ENCODE measurements around the gene GNRHR.
"Not testable (repeated sequence)": the region's sequence is repeated elsewhere in the genome, so short reads cannot be mapped to it uniquely, and the experiment has no call there.

The GNRHR gene

GRCh38 chr4:67746797-67747495 lies 7.2 kb downstream of the GNRHR start:
- no peaks in the 10 kb centered on the region for H3K36me3 Mint-ChIP-seq
- ATAC-seq (peak; percentile 44), DNase-seq (ENCODE audit: low spot score in 2 of 2) (no peak)
- H3K4me3 Mint-ChIP-seq: no peak overlapping the region
- H3K9me3 Mint-ChIP-seq: no peaks in the 10 kb centered on the region
- H3K27ac Mint-ChIP-seq: no peak overlapping the region
- H3K4me1 Mint-ChIP-seq: no peaks in the 10 kb centered on the region

DNA sequence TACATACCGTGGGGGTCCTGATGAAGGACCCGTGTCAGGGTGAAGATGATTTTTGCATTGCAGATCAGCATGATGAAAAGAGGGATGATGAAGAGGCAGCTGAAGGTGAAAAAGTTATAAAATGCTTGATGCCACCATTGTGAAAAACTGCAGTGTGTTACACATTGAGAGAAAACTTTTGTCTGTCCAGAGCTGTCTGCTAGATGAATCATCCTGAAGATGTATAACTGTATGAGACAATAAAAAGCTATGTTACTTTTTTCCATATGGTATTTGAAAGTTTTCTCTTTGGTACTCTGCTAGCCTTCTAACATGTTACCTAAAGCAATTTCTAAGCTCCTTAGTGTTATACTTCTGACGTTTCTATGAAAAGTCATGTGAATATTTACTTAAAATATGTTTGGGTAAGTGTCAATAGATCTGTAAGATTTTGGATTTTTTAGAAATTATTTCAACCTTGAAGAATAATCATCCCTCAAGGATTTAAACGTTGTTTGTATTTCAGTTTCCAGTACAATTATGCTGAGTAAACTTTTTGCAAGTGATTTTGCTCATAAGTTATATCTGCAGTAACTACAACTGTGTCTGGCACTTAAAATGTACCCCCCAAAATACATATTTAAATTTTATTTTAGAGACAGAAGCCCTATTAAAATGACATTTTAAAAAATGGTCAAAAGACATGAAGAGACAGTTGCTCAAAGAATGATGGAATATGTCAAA lies 9.5 kb downstream of the GNRHR start:
- DNase-seq (ENCODE audit: low spot score in 2 of 2) (no peak), ATAC-seq (no peak)
- Mint-ChIP-seq H3K9me3 (no peaks in the 10 kb centered on the region), H3K4me1 (no peaks in the 10 kb centered on the region), H3K4me3 (no peak overlapping the region), H3K36me3 (no peaks in the 10 kb centered on the region), H3K27ac (no peak overlapping the region)

DNA sequence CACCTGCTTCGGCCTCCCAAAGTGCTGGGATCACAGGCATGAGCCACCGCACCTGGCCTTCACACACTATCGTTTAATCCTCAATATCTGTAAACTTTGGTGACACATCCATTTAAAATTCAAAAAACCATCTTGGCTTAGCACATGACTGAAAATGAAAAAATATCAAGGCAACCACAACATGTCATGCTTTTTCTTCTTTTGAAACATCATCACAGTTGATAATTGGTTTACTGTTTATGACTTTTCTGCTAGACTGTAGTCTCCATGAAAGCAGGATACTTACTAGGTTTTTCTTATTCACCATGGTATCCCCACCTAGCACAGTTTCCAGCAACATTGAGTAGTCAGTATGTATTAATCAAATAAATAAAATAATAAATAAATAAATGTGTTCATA lies 11.0 kb downstream of the GNRHR start:
- no peaks in the 10 kb centered on the region for H3K36me3 Mint-ChIP-seq
- no peak overlapping the region for H3K27ac Mint-ChIP-seq
- H3K4me3 Mint-ChIP-seq: no peak overlapping the region
- H3K9me3 Mint-ChIP-seq: no peaks in the 10 kb centered on the region
- ATAC-seq (peak; percentile 66), DNase-seq (ENCODE audit: low spot score in 2 of 2) (no peak)
- H3K4me1 Mint-ChIP-seq: no peaks in the 10 kb centered on the region

DNA sequence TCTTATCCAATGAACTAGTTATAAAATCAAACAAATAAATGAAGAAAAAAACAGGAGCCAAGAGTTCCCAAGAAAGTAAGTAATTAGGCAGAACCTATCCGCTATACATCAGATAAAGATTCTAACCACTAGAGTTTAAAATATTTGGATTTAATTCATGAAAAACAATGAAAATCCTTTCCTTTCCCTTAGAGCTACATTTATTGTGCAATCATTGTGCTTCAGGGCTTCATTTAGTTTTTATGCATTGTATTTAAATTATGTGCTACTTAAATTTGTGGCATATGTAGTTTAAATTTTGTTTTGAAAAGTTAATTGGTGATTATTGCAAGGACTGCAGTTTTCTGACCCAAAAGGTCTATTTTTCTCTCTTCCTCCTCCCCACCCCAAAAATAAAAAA lies 17.9 kb downstream of the GNRHR start:
- Mint-ChIP-seq H3K9me3 (no peaks in the 10 kb centered on the region), H3K4me1 (no peaks in the 10 kb centered on the region), H3K27ac (no peak overlapping the region), H3K4me3 (no peak overlapping the region), H3K36me3 (no peaks in the 10 kb centered on the region)
- ATAC-seq (no peak), DNase-seq (ENCODE audit: low spot score in 2 of 2) (no peak)

DNA sequence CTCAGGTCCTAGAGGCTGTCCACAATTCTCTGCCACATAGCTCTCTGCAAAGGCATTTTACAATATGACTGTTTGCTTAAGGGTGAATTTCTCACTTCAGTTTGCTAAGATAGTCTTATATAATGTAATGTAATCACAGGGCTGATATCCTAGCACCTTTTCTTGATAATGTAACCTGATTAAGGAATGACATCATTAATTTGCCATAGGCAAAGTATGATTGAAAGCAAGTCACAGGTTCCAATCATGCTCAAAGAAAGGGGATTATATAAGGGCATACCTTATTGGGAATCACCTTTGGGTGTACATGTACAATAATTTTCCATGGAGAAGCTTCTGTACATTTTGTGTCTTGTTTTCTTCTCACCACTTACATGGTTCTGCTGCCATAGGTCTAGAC lies 18.9 kb downstream of the GNRHR start:
- no peak for ATAC-seq
- Mint-ChIP-seq H3K4me3 (no peak overlapping the region), H3K27ac (no peak overlapping the region), H3K4me1 (no peaks in the 10 kb centered on the region), H3K9me3 (no peaks in the 10 kb centered on the region), H3K36me3 (no peaks in the 10 kb centered on the region)
- no peak for DNase-seq (ENCODE audit: low spot score in 2 of 2)

DNA sequence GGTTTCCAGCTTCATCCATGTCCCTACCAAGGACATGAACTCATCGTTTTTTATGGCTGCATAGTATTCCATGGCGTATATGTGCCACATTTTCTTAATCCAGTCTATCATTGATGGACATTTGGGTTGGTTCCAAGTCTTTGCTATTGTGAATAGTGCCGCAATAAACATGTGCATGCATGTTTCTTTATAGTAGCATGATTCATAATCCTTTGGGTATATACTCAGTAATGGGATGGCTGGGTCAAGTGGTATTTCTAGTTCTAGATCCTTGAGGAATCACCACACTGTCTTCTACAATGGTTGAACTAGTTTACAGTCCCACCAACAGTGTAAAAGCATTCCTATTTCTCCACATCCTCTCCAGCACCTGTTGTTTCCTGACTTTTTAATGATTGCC lies 23.7 kb downstream of the GNRHR start:
- DNase-seq (ENCODE audit: low spot score in 2 of 2); H3K9me3 Mint-ChIP-seq; H3K4me3 Mint-ChIP-seq; ATAC-seq; H3K36me3 Mint-ChIP-seq; H3K27ac Mint-ChIP-seq: not testable (repeated sequence)
- H3K4me1 Mint-ChIP-seq: peaks cover 11% of the 10 kb centered on the region

DNA sequence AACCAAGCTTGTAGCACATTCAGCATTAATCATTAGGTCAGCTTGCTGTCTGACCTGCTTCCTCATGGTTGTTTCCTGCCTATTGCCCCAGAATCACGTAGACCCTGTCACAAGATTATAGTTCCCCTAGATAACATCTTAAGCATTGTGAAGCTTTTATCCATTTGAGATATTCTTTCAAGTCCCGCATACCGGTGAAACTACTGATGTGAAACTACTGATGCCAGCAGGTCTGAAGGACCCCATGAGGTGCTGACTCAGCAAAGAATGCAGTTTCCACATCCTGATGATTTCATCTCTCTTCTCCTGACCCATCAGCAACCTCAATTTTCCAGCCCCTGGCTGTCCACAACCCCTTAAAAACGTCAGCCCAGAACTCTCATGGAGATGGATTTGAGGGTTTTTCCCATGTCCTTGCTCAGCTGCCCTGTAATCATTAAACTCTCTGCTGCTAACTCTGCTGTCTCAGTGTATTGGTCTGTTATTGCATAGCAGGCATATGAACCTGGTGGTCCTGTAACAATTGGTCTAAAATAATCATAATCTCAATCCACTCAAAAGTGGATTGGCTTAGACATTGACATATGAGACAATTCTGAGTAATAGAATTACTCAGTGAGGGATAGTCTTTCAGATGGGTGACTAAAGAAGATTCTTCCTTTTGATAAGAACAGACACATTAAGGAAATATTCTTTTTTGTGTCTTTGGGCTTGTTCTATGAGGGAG lies 26.9 kb downstream of the GNRHR start:
- peak overlapping the region; percentile 43 for H3K4me3 Mint-ChIP-seq
- H3K36me3 Mint-ChIP-seq: peaks cover 7% of the 10 kb centered on the region
- ATAC-seq (peak; percentile 93), DNase-seq (ENCODE audit: low spot score in 2 of 2) (no peak)
- peaks cover 3% of the 10 kb centered on the region for H3K9me3 Mint-ChIP-seq
- H3K4me1 Mint-ChIP-seq: peaks cover 11% of the 10 kb centered on the region
- H3K27ac Mint-ChIP-seq: no peak overlapping the region

- H3K27ac Mint-ChIP-seq: no peak overlapping the region
These were observed 28.2 kb downstream of the GNRHR start for GRCh38 chr4:67725981-67726380.

GRCh38 chr4:67725132-67725531 lies 29.1 kb downstream of the GNRHR start:
- H3K36me3 Mint-ChIP-seq: peaks cover 7% of the 10 kb centered on the region

More at GRCh38 chr4:67725981-67726380, 28.2 kb downstream of the GNRHR start:
- H3K9me3 Mint-ChIP-seq: peaks cover 3% of the 10 kb centered on the region
- H3K36me3 Mint-ChIP-seq: peaks cover 7% of the 10 kb centered on the region
- peaks cover 11% of the 10 kb centered on the region for H3K4me1 Mint-ChIP-seq
- DNase-seq (ENCODE audit: low spot score in 2 of 2) (no peak), ATAC-seq (no peak)
- no peak overlapping the region for H3K4me3 Mint-ChIP-seq

GRCh38 chr4:67723949-67724348 lies 30.2 kb downstream of the GNRHR start:
- Mint-ChIP-seq H3K9me3 (peaks cover 3% of the 10 kb centered on the region), H3K27ac (no peak overlapping the region), H3K4me1 (peaks cover 11% of the 10 kb centered on the region), H3K4me3 (no peak overlapping the region), H3K36me3 (peaks cover 7% of the 10 kb centered on the region)
- ATAC-seq: peak; percentile 20
- no peak for DNase-seq (ENCODE audit: low spot score in 2 of 2)

More at GRCh38 chr4:67725132-67725531, 29.1 kb downstream of the GNRHR start:
- Mint-ChIP-seq H3K4me1 (peaks cover 11% of the 10 kb centered on the region), H3K27ac (no peak overlapping the region), H3K4me3 (no peak overlapping the region), H3K9me3 (peaks cover 3% of the 10 kb centered on the region)
- DNase-seq (ENCODE audit: low spot score in 2 of 2) (no peak), ATAC-seq (no peak)

- no peak overlapping the region for H3K4me3 Mint-ChIP-seq
- no peak for ATAC-seq
These were observed 30.8 kb downstream of the GNRHR start for GRCh38 chr4:67723341-67723740.

GRCh38 chr4:67721770-67722597 lies 32.2 kb downstream of the GNRHR start:
- DNase-seq (ENCODE audit: low spot score in 2 of 2) (no peak), ATAC-seq (no peak)
- no peaks in the 10 kb centered on the region for H3K9me3 Mint-ChIP-seq
- H3K36me3 Mint-ChIP-seq: no peaks in the 10 kb centered on the region
- H3K27ac Mint-ChIP-seq: no peak overlapping the region
- peaks cover 6% of the 10 kb centered on the region for H3K4me1 Mint-ChIP-seq
- H3K4me3 Mint-ChIP-seq: no peak overlapping the region

More at GRCh38 chr4:67723341-67723740, 30.8 kb downstream of the GNRHR start:
- H3K4me1 Mint-ChIP-seq: peaks cover 11% of the 10 kb centered on the region
- H3K36me3 Mint-ChIP-seq: peaks cover 1% of the 10 kb centered on the region
- no peak overlapping the region for H3K27ac Mint-ChIP-seq
- no peak for DNase-seq (ENCODE audit: low spot score in 2 of 2)
- peaks cover 3% of the 10 kb centered on the region for H3K9me3 Mint-ChIP-seq

DNA sequence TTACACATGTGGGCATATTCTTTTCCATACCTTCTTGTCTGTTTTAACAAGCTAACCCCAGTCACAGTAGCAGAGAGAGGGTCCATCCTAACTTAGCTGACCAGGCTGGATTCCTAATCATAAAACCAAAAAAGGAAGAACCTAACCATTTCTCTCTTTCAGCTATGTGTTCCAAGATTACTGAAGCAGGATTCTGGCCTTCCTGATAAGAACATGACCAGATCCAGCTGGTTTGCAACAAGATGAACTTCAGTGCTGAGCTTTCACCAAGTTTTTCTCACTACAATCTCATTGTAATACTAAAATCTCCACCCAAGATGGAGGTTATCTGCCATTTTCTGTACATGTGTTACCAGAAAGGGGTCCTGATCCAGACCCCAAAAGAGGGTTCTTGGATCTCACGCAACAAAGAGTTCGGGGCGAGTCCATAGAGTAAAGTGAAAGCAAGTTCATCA lies 32.8 kb downstream of the GNRHR start:
- peaks cover 4% of the 10 kb centered on the region for H3K4me1 Mint-ChIP-seq
- H3K4me3 Mint-ChIP-seq: no peak overlapping the region
- no peak overlapping the region for H3K27ac Mint-ChIP-seq
- H3K9me3 Mint-ChIP-seq: no peaks in the 10 kb centered on the region
- no peak for DNase-seq (ENCODE audit: low spot score in 2 of 2)
- ATAC-seq: no peak
- no peaks in the 10 kb centered on the region for H3K36me3 Mint-ChIP-seq

- H3K36me3 Mint-ChIP-seq: no peaks in the 10 kb centered on the region
- no peak overlapping the region for H3K27ac Mint-ChIP-seq
- ATAC-seq: no peak
- peaks cover 4% of the 10 kb centered on the region for H3K4me1 Mint-ChIP-seq
- DNase-seq (ENCODE audit: low spot score in 2 of 2): no peak
- H3K4me3 Mint-ChIP-seq: no peak overlapping the region
- H3K9me3 Mint-ChIP-seq: no peaks in the 10 kb centered on the region
These were observed 34.1 kb downstream of the GNRHR start for GRCh38 chr4:67719953-67720617.
